Muscle layer of duodenum (tissue), 2 donors: Measurements from ENCODE around the gene HSPG2.
"Not testable (repeated sequence)": the region's sequence is repeated elsewhere in the genome, so short reads cannot be mapped to it uniquely, and the experiment has no call there.

ENCODE experiments used
- H3K27ac ChIP-seq: one replicate; pipeline ENCODE4 v1.7.0; 2013; ENCODE audit warnings: mild to moderate bottlenecking, low read length
- H3K27me3 ChIP-seq: one replicate; pipeline ENCODE4 v1.7.0; 2013; ENCODE audit warnings: low read depth, mild to moderate bottlenecking, control low read depth, low read length
- H3K36me3 ChIP-seq, 2 donors: one replicate each; pipeline ENCODE4 v1.7.0; 2013; ENCODE audit warnings: low read length in 2 of 2, control low read depth in 1 of 2, mild to moderate bottlenecking in 1 of 2; ENCODE audit not compliant: insufficient read depth in 2 of 2, control insufficient read depth in 1 of 2
- H3K4me1 ChIP-seq, 2 donors: one replicate each; pipeline ENCODE4 v1.7.0; 2013; ENCODE audit warnings: low read length in 2 of 2, mild to moderate bottlenecking in 2 of 2, control low read depth in 1 of 2, moderate library complexity in 1 of 2; ENCODE audit not compliant: insufficient read depth in 2 of 2, control insufficient read depth in 1 of 2
- H3K4me3 ChIP-seq, 2 donors: one replicate each; pipeline ENCODE4 v1.7.0; 2013; ENCODE audit warnings: low read length in 2 of 2, low read depth in 1 of 2, mild to moderate bottlenecking in 1 of 2
- H3K9me3 ChIP-seq, 2 donors: one replicate each; pipeline ENCODE4 v1.7.0; 2013; ENCODE audit warnings: low read length in 2 of 2, control low read depth in 1 of 2, mild to moderate bottlenecking in 1 of 2; ENCODE audit not compliant: control insufficient read depth in 1 of 2
- donor health status: healthy.

The HSPG2 gene

DNA sequence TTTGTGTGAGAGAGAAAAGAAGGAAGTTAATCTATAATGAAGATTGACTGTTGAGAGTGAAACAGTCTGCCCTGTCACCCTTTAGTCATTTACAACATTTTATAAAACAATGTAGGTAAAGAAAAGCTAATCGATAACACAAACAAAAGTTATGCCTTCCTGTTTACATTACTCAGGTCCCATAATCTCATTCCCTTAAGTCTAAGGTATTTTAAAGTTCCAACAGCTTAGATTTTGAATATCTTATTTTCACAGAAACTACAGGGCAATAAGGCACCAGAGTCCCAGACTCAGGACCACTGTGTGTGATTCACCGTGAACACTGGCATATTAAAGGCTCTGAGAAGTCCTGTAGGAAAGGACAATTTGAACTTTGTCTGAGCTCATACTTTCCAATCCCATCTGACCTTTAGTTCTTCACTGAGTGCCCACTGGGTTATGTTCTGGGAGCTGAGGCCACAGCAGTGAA lies 35.9 kb upstream of the HSPG2 start:
- not testable (repeated sequence) for H3K9me3 ChIP-seq, H3K27ac ChIP-seq, H3K36me3 ChIP-seq, H3K4me1 ChIP-seq, H3K4me3 ChIP-seq, H3K27me3 ChIP-seq

DNA sequence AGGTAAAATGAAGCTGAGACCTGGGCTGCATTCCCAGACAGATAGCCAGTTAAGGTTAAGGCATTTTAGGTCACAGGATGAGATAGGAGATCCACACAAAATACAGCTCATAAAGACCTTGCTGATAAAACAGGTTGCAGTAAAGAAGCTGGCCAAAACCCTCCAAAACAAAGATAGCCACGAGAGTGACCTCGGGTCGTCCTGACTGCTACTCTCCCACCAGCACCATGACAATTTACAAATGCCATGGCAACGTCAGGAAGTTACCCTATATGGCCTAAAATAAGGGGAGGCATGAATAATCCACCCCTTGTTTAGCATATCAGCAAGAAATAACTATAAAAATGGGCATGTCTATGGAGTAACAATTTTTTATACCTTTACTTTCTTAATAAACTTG lies 33.4 kb upstream of the HSPG2 start:
- H3K36me3 ChIP-seq, H3K4me1 ChIP-seq, H3K27ac ChIP-seq, H3K9me3 ChIP-seq, H3K27me3 ChIP-seq, H3K4me3 ChIP-seq: not testable (repeated sequence)

DNA sequence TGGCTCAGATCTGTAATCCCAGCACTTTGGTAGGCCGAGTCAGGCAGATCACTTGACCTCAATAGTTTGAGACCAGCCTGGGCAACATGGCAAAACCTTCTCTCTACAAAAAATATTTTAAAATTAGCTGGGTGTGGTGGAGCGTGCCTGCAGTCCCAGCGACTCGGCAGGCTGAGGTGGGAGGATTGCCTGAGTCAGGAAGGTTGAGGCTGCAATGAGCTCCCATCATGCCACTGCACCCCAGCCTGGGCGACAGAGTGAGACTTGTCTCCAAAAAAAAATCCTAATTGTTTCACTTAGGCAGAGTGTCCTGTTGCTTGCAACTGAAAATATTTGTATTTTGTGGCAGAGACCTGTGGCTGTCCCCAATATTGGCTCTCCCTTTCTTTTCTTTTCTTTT lies 32.0 kb upstream of the HSPG2 start:
- H3K4me1 ChIP-seq, H3K27me3 ChIP-seq, H3K4me3 ChIP-seq, H3K36me3 ChIP-seq, H3K27ac ChIP-seq, H3K9me3 ChIP-seq: not testable (repeated sequence)

DNA sequence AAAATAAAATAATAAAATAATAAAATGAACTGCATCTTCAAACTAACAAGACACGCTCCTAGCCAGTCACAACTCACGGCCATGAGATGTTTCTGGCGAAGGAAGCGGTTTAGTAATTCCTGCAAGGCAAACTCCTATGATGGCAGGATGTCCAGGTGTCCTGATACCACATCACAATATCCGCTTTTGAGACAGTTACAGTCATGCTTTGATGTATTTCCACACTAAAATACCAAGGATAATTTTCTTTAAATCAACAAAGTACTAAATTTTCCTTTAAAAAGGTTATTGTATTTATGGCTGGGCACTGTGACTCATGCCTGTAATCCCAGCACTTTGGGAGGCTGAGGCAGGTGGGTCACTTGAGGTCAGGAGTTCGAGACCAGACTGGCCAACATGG lies 30.1 kb upstream of the HSPG2 start:
- not testable (repeated sequence) for H3K4me1 ChIP-seq, H3K36me3 ChIP-seq, H3K4me3 ChIP-seq, H3K27ac ChIP-seq, H3K9me3 ChIP-seq, H3K27me3 ChIP-seq

DNA sequence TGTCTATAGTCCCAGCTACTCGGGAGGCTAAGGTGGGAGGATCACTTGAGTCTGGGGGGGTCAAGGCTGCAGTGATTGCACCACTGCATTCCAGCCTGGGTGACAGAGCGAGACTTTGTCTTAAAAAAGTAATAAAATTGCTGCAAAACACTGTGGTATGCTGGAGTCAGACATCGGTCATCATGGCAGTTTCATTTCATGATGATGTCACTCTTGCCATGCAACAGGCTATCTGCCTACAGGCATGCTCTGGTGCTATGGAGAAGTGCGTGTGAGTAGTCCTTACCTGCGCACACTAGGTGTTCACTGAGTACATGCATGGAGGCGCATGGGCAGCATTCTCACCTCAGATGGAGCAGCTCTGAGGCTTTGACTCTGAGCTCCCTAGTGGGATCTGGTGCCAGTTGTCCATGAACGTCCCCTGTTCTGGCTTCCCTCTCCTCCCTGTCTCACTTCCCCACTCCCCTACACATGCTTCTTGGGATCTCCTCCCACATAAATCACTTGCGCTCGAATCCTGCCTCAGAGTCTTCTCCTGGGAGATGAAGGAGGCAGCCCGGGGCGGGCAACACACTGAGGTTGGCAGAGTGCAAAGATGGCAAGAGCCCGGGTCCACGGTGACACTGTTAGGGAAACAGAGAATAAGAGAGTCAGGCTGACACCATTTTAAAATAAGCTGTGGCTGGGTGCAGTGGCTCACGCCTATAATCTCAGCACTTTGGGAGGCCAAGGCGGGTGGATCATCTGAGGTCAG lies 29.3 kb upstream of the HSPG2 start:
- Histone ChIP-seq H3K4me1 (peaks cover 0 to 4% of the 10 kb centered on the region in 2 donors), H3K27ac (no peak overlapping the region), H3K36me3 (no peaks in the 10 kb centered on the region), H3K9me3 (no peaks in the 10 kb centered on the region), H3K27me3 (no peaks in the 10 kb centered on the region), H3K4me3 (no peak overlapping the region)

DNA sequence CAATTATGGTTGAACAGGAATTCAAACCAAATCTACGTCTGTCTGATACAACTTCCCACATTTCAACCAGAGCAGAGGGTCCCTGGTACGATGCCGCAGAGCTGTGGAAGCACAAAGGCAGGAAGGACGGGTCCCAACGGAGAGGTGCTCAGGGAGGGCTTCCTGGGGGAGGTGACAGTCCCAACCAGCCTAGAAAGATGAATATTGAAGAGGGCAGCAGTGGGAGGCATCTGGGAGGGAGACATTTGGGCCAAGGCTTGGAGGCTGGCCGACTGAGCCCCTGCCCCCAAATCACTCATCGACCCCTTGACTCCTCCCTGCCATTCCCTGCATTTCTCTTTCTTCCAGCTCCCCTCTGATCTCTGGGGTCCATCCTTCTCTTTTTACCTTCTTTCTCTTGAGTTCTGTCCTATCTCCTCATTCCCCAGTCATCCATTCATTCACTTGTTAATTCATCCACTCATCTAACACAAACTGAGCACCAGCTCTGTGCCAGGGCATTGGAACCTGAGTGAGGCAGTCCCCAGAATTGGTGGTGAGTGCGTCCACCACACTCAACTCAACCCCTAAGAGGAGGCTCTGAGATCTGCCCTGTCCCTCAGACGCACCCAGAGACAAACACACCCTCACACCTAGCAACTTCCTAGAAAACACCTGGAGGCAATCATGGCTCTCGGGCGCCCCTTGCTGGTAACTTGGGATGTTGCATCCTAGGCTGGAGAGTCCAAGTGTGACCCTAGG lies 26.5 kb upstream of the HSPG2 start:
- H3K9me3 ChIP-seq, result no peaks in the 10 kb centered on the region
- H3K27me3 ChIP-seq, result no peaks in the 10 kb centered on the region
- peaks cover 0 to 4% of the 10 kb centered on the region in 2 donors for H3K4me1 ChIP-seq
- H3K36me3 ChIP-seq, result no peaks in the 10 kb centered on the region
- no peak overlapping the region for H3K27ac ChIP-seq
- H3K4me3 ChIP-seq, result no peak overlapping the region

DNA sequence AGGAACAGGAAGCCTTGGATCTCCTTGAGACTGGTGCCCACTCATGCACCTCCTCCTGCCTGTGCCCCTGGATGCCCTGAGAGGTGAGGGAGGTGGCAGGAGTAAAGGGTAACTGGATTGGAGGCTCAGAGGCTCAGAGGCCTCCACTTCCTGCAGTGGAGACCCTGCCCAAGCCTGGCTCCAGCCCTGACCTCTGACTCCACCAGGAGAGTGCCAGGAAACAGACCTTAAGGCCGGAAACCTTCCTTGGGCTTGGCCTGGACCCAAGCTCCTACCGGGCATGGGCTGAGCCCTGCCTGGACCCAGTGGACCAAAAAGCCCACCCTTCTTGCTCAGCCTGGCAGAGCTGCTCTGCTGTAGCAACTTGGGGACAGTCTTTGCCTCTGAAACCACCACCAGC lies 24.7 kb upstream of the HSPG2 start:
- no peaks in the 10 kb centered on the region for H3K9me3 ChIP-seq
- H3K4me1 ChIP-seq, result peaks cover 0 to 10% of the 10 kb centered on the region in 2 donors
- H3K27me3 ChIP-seq, result no peaks in the 10 kb centered on the region
- no peaks in the 10 kb centered on the region for H3K36me3 ChIP-seq
- no peak overlapping the region for H3K4me3 ChIP-seq
- no peak overlapping the region for H3K27ac ChIP-seq

DNA sequence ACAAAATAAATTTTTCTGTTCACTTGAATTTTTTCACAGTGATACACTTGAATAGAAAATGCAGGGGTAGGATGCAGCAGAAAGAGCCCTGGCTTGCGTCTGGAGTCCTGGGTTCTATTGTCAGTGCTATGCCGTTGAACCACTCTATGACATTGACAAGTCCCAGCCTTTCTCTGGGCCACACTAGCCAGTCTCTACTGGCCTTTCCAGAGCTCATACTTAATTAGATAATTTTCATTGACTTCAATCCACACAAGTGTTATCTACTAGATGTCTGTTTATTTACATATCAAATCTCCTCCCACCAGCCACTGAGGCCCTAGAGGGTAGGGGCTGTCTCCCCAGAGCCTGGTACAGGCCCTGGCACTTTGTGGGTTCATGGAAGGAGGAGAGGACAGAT lies 24.2 kb upstream of the HSPG2 start:
- H3K27me3 ChIP-seq, result no peaks in the 10 kb centered on the region
- H3K9me3 ChIP-seq, result no peaks in the 10 kb centered on the region
- H3K27ac ChIP-seq, result no peak overlapping the region
- no peaks in the 10 kb centered on the region for H3K36me3 ChIP-seq
- no peak overlapping the region for H3K4me3 ChIP-seq
- peaks cover 0 to 15% of the 10 kb centered on the region in 2 donors for H3K4me1 ChIP-seq

DNA sequence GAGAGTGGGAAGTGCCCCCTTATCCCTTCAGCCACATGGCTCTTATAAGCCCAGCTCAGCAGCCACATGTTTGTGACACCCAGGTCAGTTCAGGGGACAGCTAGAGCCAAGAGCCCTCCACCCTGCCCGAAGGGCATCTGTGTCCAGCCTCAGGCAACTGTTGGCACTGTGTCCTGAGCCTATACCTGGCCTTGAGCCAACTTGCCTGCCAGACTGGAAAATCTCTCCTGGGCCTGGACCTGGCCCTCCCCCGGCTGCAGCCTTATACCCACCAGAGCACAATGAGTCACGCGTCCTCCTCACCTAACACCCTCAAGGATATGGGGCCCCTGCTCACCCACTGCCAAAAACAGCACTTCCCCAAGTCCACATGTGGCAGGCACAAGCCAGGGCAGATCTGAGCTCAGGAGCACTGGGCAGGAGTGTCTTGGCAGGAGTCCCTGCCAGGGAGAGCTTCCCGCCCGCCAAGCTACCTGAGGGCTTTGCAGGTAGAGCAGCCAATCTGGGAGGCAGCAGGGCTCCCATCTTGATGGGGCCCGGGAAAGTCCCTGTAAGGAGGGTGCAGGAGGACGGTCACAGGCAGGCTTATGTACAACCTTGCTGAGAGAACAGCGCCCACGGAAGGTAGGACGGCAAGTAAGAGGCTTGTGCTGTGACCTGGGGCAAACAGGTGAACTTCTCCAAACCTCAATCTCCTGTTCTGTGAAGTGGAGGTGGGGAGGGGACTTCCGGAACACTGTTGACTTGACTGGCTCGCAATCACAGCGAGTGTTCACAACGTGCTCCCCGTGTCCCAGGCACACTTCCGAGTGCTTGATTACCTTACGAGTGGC lies 19.8 kb upstream of the HSPG2 start:
- Histone ChIP-seq H3K4me3 (no peak overlapping the region), H3K27ac (peak overlapping the region; percentile 54), H3K4me1 (peaks cover 7 to 16% of the 10 kb centered on the region in 2 donors), H3K36me3 (no peaks in the 10 kb centered on the region), H3K9me3 (no peaks in the 10 kb centered on the region), H3K27me3 (no peaks in the 10 kb centered on the region)

DNA sequence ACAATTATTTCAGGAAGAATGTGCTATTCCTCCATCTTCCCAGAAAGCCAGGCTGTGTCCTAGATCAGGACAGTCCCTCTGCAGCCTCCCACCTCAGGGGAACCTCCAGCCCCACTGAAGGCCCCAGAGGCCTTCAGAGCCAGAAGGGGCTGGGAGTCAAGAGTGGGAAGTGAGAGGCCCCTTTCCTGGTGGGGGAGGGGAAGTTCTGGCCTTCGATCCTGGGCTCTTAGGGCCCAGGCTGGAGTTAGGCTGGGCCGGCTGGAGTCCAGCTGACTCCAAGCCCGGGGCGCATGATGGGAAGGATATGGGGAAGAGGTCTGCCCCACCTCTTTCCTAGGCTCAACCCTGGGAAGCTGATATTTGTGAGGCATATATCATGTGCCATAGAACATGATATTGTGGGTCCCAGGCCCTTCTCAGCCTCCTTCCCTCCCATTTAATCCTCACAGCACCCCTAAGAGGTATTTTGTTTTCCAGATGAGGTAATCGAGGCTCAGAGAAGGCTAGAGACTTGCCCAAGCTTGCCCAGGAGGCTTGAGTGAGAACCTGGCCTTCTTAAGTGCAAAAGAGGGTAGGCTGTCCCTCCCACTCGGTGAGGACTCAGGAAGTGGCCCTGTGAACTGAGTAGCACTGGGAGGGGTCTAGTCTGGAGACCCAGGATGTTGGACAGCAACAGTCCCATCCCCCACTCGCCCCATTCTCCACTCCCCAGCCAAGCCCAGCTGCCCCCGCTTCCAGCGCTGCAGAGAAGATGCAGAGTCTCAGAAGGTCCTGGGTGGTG lies 18.6 kb upstream of the HSPG2 start:
- Histone ChIP-seq H3K9me3 (no peaks in the 10 kb centered on the region), H3K27ac (peak overlapping the region; percentile 75), H3K27me3 (no peaks in the 10 kb centered on the region), H3K4me1 (peaks cover 7 to 16% of the 10 kb centered on the region in 2 donors), H3K4me3 (no peak overlapping the region), H3K36me3 (no peaks in the 10 kb centered on the region)

DNA sequence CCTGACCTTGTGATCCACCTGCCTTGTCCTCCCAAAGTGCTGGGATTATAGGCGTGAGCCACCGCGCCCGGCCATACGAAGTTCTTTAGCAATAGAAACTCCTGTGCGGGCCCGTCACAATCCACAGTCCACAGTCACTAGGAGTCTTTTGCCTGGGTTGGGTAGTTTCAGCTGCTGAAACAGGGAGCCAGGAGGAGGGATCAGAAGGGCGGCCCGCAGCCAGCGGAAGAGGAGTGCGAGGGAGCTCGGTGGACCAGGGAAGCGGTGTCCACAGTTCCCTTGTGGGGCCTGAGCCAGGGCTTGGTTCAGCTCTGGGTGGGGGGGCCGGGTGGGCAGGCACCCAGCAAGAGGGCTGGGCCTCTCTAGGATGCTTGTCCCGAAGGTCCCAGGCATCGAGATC lies 17.9 kb upstream of the HSPG2 start:
- Histone ChIP-seq H3K27ac (no peak overlapping the region), H3K9me3 (no peaks in the 10 kb centered on the region)

More for the DNA sequence above, 17.9 kb upstream of the HSPG2 start:
- Histone ChIP-seq H3K4me1 (peaks cover 7 to 16% of the 10 kb centered on the region in 2 donors), H3K36me3 (no peaks in the 10 kb centered on the region), H3K27me3 (no peaks in the 10 kb centered on the region), H3K4me3 (no peak overlapping the region)
